HCT116 (cell line): ENCODE measurements around the gene KRTAP16-1. TPM values are rescaled to one million over a fixed set of nuclear protein-coding genes. Genes with fewer than 3 reads are reported as not detected.
"Not testable (repeated sequence)": the region's sequence is repeated elsewhere in the genome, so short reads cannot be mapped to it uniquely, and the experiment has no call there.

ENCODE experiments used
- ATAC-seq: fragments of 200-7000 bp; cut with Tn5 transposase; 2 replicates; pipeline ENCODE4 v1.9.1; 2020; ENCODE audit warnings: mild to moderate bottlenecking, moderate library complexity
- BruUV-seq: library from RNA; stranded (reverse); fragments of 400-500 nt; replicated peaks from 2 replicates; lab custom pipeline; 2021; lab: Mats Ljungman, UMichigan
- CTCF ChIA-PET: fragments of 300-600 bp; sonication (Branson Sonifier 250); formaldehyde crosslinking; loops from one replicate; lab custom pipeline; 2021; ENCODE audit warnings: antibody characterized with exemption; lab: Charles Lee
- POLR2A ChIA-PET: fragments of 300-600, 350-600 bp; sonication (Branson Sonifier 250); formaldehyde crosslinking; loops from one replicate; lab custom pipeline; 2021; ENCODE audit warnings: antibody characterized with exemption; lab: Charles Lee
- RAD21 ChIA-PET, 2 experiments: fragments of 300-600 bp; sonication (Branson Sonifier 250); formaldehyde crosslinking; loops; one replicate each; lab custom pipeline; 2023; ENCODE audit warnings: low total read pairs in 2 of 2; ENCODE audit not compliant: uncharacterized antibody in 2 of 2, unreplicated experiment in 2 of 2, low non-redundant PET in 1 of 2; lab: Charles Lee
- DNase-seq: peaks from one replicate; pipeline ENCODE4 v3.0.0-alpha.2; 2010; ENCODE audit warnings: low read depth, low spot score
- H2AFZ ChIP-seq: fragments of 200-600 bp; shearing (Covaris generic), sonication (generic); 2 replicates; pipeline ENCODE4 v1.6.1; 2017; ENCODE audit warnings: low read depth, mixed run types, mixed read lengths, antibody characterized with exemption, low read length; ENCODE audit not compliant: poor library complexity, severe bottlenecking
- H3K27ac ChIP-seq: 2 replicates; pipeline ENCODE4 v1.5.1; 2012; ENCODE audit warnings: low read depth, low read length
- H3K27me3 ChIP-seq: fragments of 200-600 bp; sonication (generic); 2 replicates; pipeline ENCODE4 v1.6.1; 2016; ENCODE audit warnings: mixed run types, low read length, mixed read lengths; ENCODE audit not compliant: insufficient read depth
- H3K36me3 ChIP-seq, 2 experiments: fragments of 200-500 bp in 1 of 2; fragments of 200-600 bp in 1 of 2; sonication (Bioruptor generic) in 1 of 2; sonication (generic) in 1 of 2; 2 replicates each; pipeline versions ENCODE4 v1.5.1 to v1.6.1; 2014 to 2016; ENCODE audit warnings: low read length in 2 of 2, inconsistent platforms in 1 of 2, mixed read lengths in 1 of 2, mixed run types in 1 of 2; ENCODE audit not compliant: insufficient read depth in 2 of 2, control insufficient read depth in 1 of 2
- H3K4me1 ChIP-seq, 2 experiments: fragments of 200-600 bp in 1 of 2; sonication (generic) in 1 of 2; 2 replicates each; pipeline versions ENCODE4 v1.5.1 to v1.6.1; 2012 to 2017; ENCODE audit warnings: low read length in 2 of 2, inconsistent platforms in 1 of 2, mild to moderate bottlenecking in 1 of 2, mixed read lengths in 1 of 2, mixed run types in 1 of 2, moderate library complexity in 1 of 2; ENCODE audit not compliant: insufficient read depth in 2 of 2, control insufficient read depth in 1 of 2
- H3K4me2 ChIP-seq: fragments of 200-600 bp; sonication (generic); 2 replicates; pipeline ENCODE4 v1.6.1; 2017; ENCODE audit warnings: mixed run types, low read length, mixed read lengths
- H3K4me3 ChIP-seq, 2 experiments: fragments of 200-600 bp in 1 of 2; sonication (generic) in 1 of 2; replicated peaks in 1 of 2; 2 replicates each; pipeline ENCODE4 v1.5.1; 2011 to 2016; ENCODE audit warnings: low read length in 2 of 2, control low read depth in 1 of 2, low read depth in 1 of 2, mild to moderate bottlenecking in 1 of 2, mixed read lengths in 1 of 2, mixed run types in 1 of 2
- H3K79me2 ChIP-seq: fragments of 200-600 bp; sonication (generic); 2 replicates; pipeline ENCODE4 v1.6.1; 2017; ENCODE audit warnings: mild to moderate bottlenecking, mixed run types, low read length, moderate library complexity, mixed read lengths; ENCODE audit not compliant: insufficient read depth
- H3K9ac ChIP-seq: fragments of 200-600 bp; sonication (generic); 2 replicates; pipeline ENCODE4 v1.6.1; 2016; ENCODE audit warnings: low read length, mixed read lengths
- H3K9me2 ChIP-seq: fragments of 200-600 bp; sonication (generic), shearing (Covaris generic); 2 replicates; pipeline ENCODE4 v1.6.1; 2017; ENCODE audit warnings: mixed run types, mild to moderate bottlenecking, moderate library complexity; ENCODE audit not compliant: insufficient read depth
- H3K9me3 ChIP-seq, 2 experiments: fragments of 200-500 bp in 1 of 2; fragments of 200-600 bp in 1 of 2; sonication (Bioruptor generic) in 1 of 2; sonication (generic) in 1 of 2; 2 replicates each; pipeline ENCODE4 v1.6.1; 2014 to 2017; ENCODE audit warnings: low read length in 2 of 2, mixed read lengths in 2 of 2, inconsistent platforms in 1 of 2, low read depth in 1 of 2, mild to moderate bottlenecking in 1 of 2, mixed run types in 1 of 2, moderate library complexity in 1 of 2; ENCODE audit not compliant: control insufficient read depth in 1 of 2, insufficient read depth in 1 of 2
- H4K20me1 ChIP-seq: fragments of 200-600 bp; sonication (generic), shearing (Covaris generic); 2 replicates; pipeline ENCODE4 v1.6.1; 2017; ENCODE audit warnings: mixed run types, mild to moderate bottlenecking, moderate library complexity; ENCODE audit not compliant: insufficient read depth
- EZH2 ChIP-seq: fragments of 200-600 bp; sonication (generic); IDR thresholded peaks from 2 replicates; pipeline ENCODE4 v1.6.1; 2017; ENCODE audit warnings: antibody characterized with exemption, mixed run types
- EZH2phosphoT487 ChIP-seq: fragments of 200-600 bp; IDR thresholded peaks from 2 replicates; pipeline ENCODE4 v1.6.1; 2018; ENCODE audit warnings: antibody characterized with exemption, borderline replicate concordance
- JUND ChIP-seq: IDR thresholded peaks from 2 replicates; pipeline ENCODE4 v1.6.1; 2012
- POLR2A ChIP-seq: IDR thresholded peaks from 2 replicates; pipeline ENCODE4 v1.7.0; 2011; ENCODE audit warnings: borderline replicate concordance; ENCODE audit not compliant: insufficient read depth, insufficient read length; ENCODE audit errors: extremely low read depth
- POLR2AphosphoS5 ChIP-seq: IDR thresholded peaks from 2 replicates; pipeline ENCODE4 v1.6.1; 2011; ENCODE audit warnings: mild to moderate bottlenecking, low read depth, low read length, moderate library complexity
- SIN3A ChIP-seq: IDR thresholded peaks from 2 replicates; pipeline ENCODE4 v1.6.1; 2012; ENCODE audit warnings: low read depth
- SP1 ChIP-seq: IDR thresholded peaks from 2 replicates; pipeline ENCODE4 v1.6.1; 2012; ENCODE audit warnings: low read depth
- TCF7L2 ChIP-seq: IDR thresholded peaks from 2 replicates; pipeline ENCODE4 v1.7.0; 2011; ENCODE audit warnings: borderline replicate concordance, inconsistent platforms; ENCODE audit not compliant: insufficient read depth, insufficient read length; ENCODE audit errors: extremely low read depth
- YY1 ChIP-seq: IDR thresholded peaks from 2 replicates; pipeline ENCODE4 v1.6.1; 2011; ENCODE audit warnings: low read length, low read depth, moderate library complexity, mild to moderate bottlenecking; ENCODE audit not compliant: insufficient replicate concordance; ENCODE audit errors: extremely low read depth
- ZBTB33 ChIP-seq: IDR thresholded peaks from 2 replicates; pipeline ENCODE4 v1.6.1; 2011; ENCODE audit warnings: mild to moderate bottlenecking, low read length, moderate library complexity; ENCODE audit not compliant: insufficient replicate concordance; ENCODE audit errors: extremely low read depth
- ZNF274 ChIP-seq: fragments of 200-500 bp; sonication (Bioruptor generic); IDR thresholded peaks from 2 replicates; pipeline ENCODE4 v1.6.1; 2014; ENCODE audit warnings: mild to moderate bottlenecking, low read depth, low read length, inconsistent platforms
- intact Hi-C: fragments of 100-400 bp; cut with micrococcal nuclease; formaldehyde crosslinking; loops from 2 replicates; pipeline ENCODE4 v1.10.0; 2022
- total RNA-seq: library from RNA; stranded (reverse); gene quantifications from one replicate; pipeline ENCODE4 v1.2.1, GENCODE V29; 2021; ENCODE audit not compliant: unreplicated experiment
- TF ChIP-seq, protein P1 (sequence below), 3 experiments: fragments of 200-600 bp in 1 of 3; sonication (generic) in 1 of 3; IDR thresholded peaks in 2 of 3; conservative IDR thresholded peaks in 1 of 3; 2 replicates each; pipeline ENCODE4 v1.5.1; 2012 to 2017; ENCODE audit warnings: low read depth in 2 of 3, low read length in 2 of 3, antibody characterized with exemption in 1 of 3, borderline replicate concordance in 1 of 3, control low read depth in 1 of 3, mild to moderate bottlenecking in 1 of 3, mixed read lengths in 1 of 3, mixed run types in 1 of 3, moderate library complexity in 1 of 3; ENCODE audit not compliant: insufficient read depth in 1 of 3

KRTAP16-1 gene
- total RNA-seq, 1 experiment from 2014 or later = not detected

DNA sequence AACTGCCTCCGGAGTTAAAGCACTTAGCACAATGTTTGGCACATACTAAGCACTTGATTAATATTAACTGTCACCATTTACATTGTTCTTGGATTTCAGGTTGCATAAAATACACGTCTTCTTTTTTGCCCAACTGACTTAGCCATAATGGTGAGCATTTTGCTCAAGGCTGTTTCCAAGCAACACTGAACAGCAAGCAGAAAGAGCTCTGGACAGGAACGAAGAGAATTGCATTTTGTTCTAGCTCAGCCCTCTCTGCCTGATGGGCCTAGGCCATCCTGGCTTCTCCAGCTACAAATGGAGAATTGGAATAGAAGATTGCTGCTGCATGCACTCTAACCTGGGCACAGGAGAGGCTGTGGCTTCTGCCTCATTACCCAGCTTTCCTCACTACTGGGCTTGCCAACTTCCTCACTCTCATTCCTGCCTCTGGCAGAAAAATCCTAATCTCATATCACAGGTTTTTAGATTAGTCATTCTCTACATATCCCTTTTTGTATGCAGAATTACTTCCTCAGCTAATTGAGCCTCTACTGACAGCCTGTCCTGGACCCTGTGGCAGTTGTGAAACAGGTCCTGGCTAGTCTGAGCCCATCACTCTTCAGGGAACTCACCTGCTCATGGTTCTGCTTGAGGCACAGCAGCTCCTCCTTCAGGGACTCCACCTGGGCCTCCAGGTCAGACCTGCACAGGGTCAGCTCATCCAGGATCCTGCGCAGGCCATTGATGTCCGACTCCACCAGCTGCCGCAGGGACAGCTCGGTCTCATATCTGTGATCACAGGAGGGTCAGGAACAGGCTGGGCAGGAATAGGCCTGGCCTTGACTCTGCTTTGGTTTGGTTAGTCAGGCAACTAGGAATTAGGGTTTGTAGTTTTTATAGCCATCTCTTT, 39.0 kb upstream of the KRTAP16-1 start:
- Histone ChIP-seq H3K9ac (no peak overlapping the region), H3K9me2 (no peaks in the 10 kb centered on the region), H3K27me3 (no peaks in the 10 kb centered on the region), H3K4me2 (no peak overlapping the region), H3K36me3 (no peaks in the 10 kb centered on the region), H2AFZ (no peak overlapping the region), H4K20me1 (no peaks in the 10 kb centered on the region), H3K27ac (no peak overlapping the region), H3K4me1 (no peaks in the 10 kb centered on the region), H3K4me3 (no peak overlapping the region), H3K9me3 (0 out of 4 replicates have a peak, but pooled peaks cover 0 to under 1% of the 10 kb centered on the region in 2 experiments), H3K79me2 (no peaks in the 10 kb centered on the region)
- no peak for ATAC-seq
- ChIA-PET RAD21 (no interaction called here), CTCF (interaction anchor here (1.6 to 1.7 kb wide), 2 partner anchors 19 to 201 kb away, joined by 3 to 4 read pairs; no protein-coding TSS in a partner anchor), POLR2A (interaction anchor here (1.1 kb wide), 1 partner anchor 340 kb away, joined by 3 read pairs; the partner anchor contains the start of gene EIF1)
- intact Hi-C loops = no loop called here
- DNase-seq = no peak
- TF ChIP-seq ZNF274 = no peak
- TF ChIP-seq POLR2A = no peak
- TF ChIP-seq, protein P1, sequence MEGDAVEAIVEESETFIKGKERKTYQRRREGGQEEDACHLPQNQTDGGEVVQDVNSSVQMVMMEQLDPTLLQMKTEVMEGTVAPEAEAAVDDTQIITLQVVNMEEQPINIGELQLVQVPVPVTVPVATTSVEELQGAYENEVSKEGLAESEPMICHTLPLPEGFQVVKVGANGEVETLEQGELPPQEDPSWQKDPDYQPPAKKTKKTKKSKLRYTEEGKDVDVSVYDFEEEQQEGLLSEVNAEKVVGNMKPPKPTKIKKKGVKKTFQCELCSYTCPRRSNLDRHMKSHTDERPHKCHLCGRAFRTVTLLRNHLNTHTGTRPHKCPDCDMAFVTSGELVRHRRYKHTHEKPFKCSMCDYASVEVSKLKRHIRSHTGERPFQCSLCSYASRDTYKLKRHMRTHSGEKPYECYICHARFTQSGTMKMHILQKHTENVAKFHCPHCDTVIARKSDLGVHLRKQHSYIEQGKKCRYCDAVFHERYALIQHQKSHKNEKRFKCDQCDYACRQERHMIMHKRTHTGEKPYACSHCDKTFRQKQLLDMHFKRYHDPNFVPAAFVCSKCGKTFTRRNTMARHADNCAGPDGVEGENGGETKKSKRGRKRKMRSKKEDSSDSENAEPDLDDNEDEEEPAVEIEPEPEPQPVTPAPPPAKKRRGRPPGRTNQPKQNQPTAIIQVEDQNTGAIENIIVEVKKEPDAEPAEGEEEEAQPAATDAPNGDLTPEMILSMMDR (IDR thresholded peaks at IDR 0.05 in 2 of 3, conservative IDR thresholded peaks at IDR 0.05 in 1 of 3; ENCODE audit: borderline replicate concordance in 1 of 3, insufficient read depth in 1 of 3, low read depth in 2 of 3, low read length in 2 of 3) = no peak
- TF ChIP-seq YY1 = no peak
- TF ChIP-seq TCF7L2 = no peak
- no peak for TF ChIP-seq POLR2AphosphoS5
- TF ChIP-seq JUND = no peak
- no peak for TF ChIP-seq EZH2
- no peak for TF ChIP-seq EZH2phosphoT487
- TF ChIP-seq SP1 = no peak
- no peak for TF ChIP-seq SIN3A
- TF ChIP-seq ZBTB33 = no peak
- no TSS peak for BruUV-seq

GRCh38 chr17:41346421-41346820, 37.3 kb upstream of the KRTAP16-1 start:
- BruUV-seq, H3K36me3 ChIP-seq, H4K20me1 ChIP-seq, ATAC-seq, H3K9me2 ChIP-seq, CTCF ChIA-PET, H3K4me2 ChIP-seq, H3K27ac ChIP-seq, H3K4me3 ChIP-seq, H3K4me1 ChIP-seq, RAD21 ChIA-PET, H2AFZ ChIP-seq, H3K27me3 ChIP-seq, DNase-seq, H3K9me3 ChIP-seq, H3K9ac ChIP-seq, H3K79me2 ChIP-seq, POLR2A ChIA-PET, intact Hi-C loops: not testable (repeated sequence)
